Endodermal cell (in vitro differentiated cells): ENCODE results near the gene GRID1. TPM values are rescaled to one million over a fixed set of nuclear protein-coding genes. Genes with fewer than 3 reads are reported as not detected.

Source experiments
- DNase-seq: peaks from one replicate; pipeline ENCODE4 v3.0.0-alpha.2; 2017
- H3K27ac ChIP-seq: 2 replicates; pipeline ENCODE4 v1.5.1; 2013; ENCODE audit warnings: mild to moderate bottlenecking, low read depth, low read length, moderate library complexity
- H3K27me3 ChIP-seq: 2 replicates; pipeline ENCODE4 v1.6.1; 2013; ENCODE audit warnings: mild to moderate bottlenecking, low read length, moderate library complexity; ENCODE audit not compliant: insufficient read depth, control insufficient read depth, poor library complexity, severe bottlenecking
- H3K36me3 ChIP-seq: 2 replicates; pipeline ENCODE4 v1.7.0; 2013; ENCODE audit warnings: mild to moderate bottlenecking, low read length, moderate library complexity; ENCODE audit not compliant: control insufficient read depth, insufficient read depth
- H3K4me1 ChIP-seq: one replicate; pipeline ENCODE4 v1.7.0; 2013; ENCODE audit warnings: low read length; ENCODE audit not compliant: control insufficient read depth, insufficient read depth
- H3K4me3 ChIP-seq: 2 replicates; pipeline ENCODE4 v1.5.1; 2013; ENCODE audit warnings: mild to moderate bottlenecking, low read length, moderate library complexity
- H3K9ac ChIP-seq: 2 replicates; pipeline ENCODE4 v1.6.1; 2013; ENCODE audit warnings: mild to moderate bottlenecking, low read length, moderate library complexity; ENCODE audit not compliant: poor library complexity, severe bottlenecking; ENCODE audit errors: extremely low read depth
- H3K9me3 ChIP-seq: 2 replicates; pipeline ENCODE4 v1.6.1; 2013; ENCODE audit warnings: mild to moderate bottlenecking, low read length, moderate library complexity; ENCODE audit not compliant: control insufficient read depth
- H3K27ac Mint-ChIP-seq: 2 replicates; pipeline ENCODE4 v1.8.0; 2020; ENCODE audit warnings: mixed read lengths
- H3K27me3 Mint-ChIP-seq: 2 replicates; pipeline ENCODE4 v1.8.0; 2021; ENCODE audit warnings: mild to moderate bottlenecking, mixed read lengths; ENCODE audit not compliant: insufficient read depth
- H3K36me3 Mint-ChIP-seq: 2 replicates; pipeline ENCODE4 v1.8.0; 2020; ENCODE audit warnings: low read depth, mixed read lengths
- H3K4me1 Mint-ChIP-seq: 2 replicates; pipeline ENCODE4 v1.8.0; 2020; ENCODE audit warnings: mixed read lengths
- H3K4me3 Mint-ChIP-seq: 2 replicates; pipeline ENCODE4 v1.8.0; 2020; ENCODE audit warnings: mild to moderate bottlenecking, moderate library complexity, mixed read lengths
- H3K9me3 Mint-ChIP-seq: 2 replicates; pipeline ENCODE4 v1.8.0; 2020; ENCODE audit warnings: mild to moderate bottlenecking, mixed read lengths
- CTCF ChIP-seq: fragments of 200-600 bp; sonication (generic); conservative IDR thresholded peaks from 2 replicates; pipeline ENCODE4 v1.5.0; 2021; ENCODE audit warnings: antibody characterized with exemption, mild to moderate bottlenecking
- WGBS, 2 experiments: methylation state at CpG; one replicate each; pipeline versions ENCODE4 v1.1.5 to v1.1.7; 2013; ENCODE audit warnings: missing lambda C conversion rate in 2 of 2, mixed read lengths in 1 of 2; ENCODE audit not compliant: insufficient coverage in 1 of 2, insufficient read length in 1 of 2; 5-methylcytosine and 5-hydroxymethylcytosine counted together
- total RNA-seq, 2 donors: library from RNA; stranded (reverse); fragmentation: NEBNext Ultra II Directional in 1 of 2; extraction: Animal tissue kit (Norgen Biotek cat#: 25700) in 1 of 2; gene quantifications; 2 replicates in 1 of 2; 3 replicates in 1 of 2; pipeline ENCODE4 v1.2.1, GENCODE V29; 2021

GRID1 gene
- total RNA-seq, 2 donors from 2014 or later: 0.13 to 0.53 TPM

DNA sequence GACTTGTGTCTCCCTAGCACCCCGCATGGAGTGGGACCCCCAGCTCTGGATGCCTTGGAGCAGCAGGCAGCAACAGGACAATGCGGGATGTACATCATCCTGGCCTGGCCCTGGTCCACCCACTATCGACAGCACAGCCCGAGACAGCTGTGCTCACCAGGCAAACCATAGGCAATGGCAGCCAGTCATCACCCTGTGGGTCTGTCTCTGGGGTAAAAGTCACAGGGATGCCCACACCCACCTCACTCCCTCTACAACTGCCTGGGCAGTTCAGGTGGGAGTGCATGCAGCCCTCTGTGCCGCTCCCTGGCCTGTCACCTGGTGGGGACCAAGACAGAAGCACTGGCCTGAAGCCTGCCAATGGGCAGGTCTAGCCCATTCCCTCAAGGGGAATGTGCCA lies 147.8 kb downstream of the GRID1 start:
- no peak for TF ChIP-seq CTCF
- Histone ChIP-seq H3K27ac (no peak overlapping the region), H3K36me3 (no peaks in the 10 kb centered on the region), H3K27me3 (no peaks in the 10 kb centered on the region), H3K9ac (no peak overlapping the region), H3K4me3 (no peak overlapping the region), H3K4me1 (no peaks in the 10 kb centered on the region), H3K9me3 (no peaks in the 10 kb centered on the region)
- Mint-ChIP-seq H3K9me3 (no peaks in the 10 kb centered on the region), H3K4me3 (no peak overlapping the region), H3K4me1 (peaks cover 4% of the 10 kb centered on the region), H3K27me3 (no peaks in the 10 kb centered on the region), H3K36me3 (no peaks in the 10 kb centered on the region), H3K27ac (no peak overlapping the region)
- WGBS, 2 experiments: 84 to 94% methylated on average over 3 to 5 of the region's 5 CpGs
- DNase-seq: no peak

GRCh38 chr10:86218160-86218559 lies 148.4 kb downstream of the GRID1 start:
- no peaks in the 10 kb centered on the region for H3K27me3 ChIP-seq
- no peak overlapping the region for H3K4me3 Mint-ChIP-seq
- no peaks in the 10 kb centered on the region for H3K9me3 Mint-ChIP-seq
- H3K9ac ChIP-seq: no peak overlapping the region
- H3K36me3 ChIP-seq: no peaks in the 10 kb centered on the region
- peaks cover 4% of the 10 kb centered on the region for H3K4me1 Mint-ChIP-seq
- 95 to 100% methylated on average over 1 to 4 of the region's 4 CpGs for WGBS, 2 experiments
- no peak for DNase-seq
- H3K27me3 Mint-ChIP-seq: no peaks in the 10 kb centered on the region
- no peak for TF ChIP-seq CTCF
- no peaks in the 10 kb centered on the region for H3K4me1 ChIP-seq
- H3K4me3 ChIP-seq: no peak overlapping the region
- no peak overlapping the region for H3K27ac ChIP-seq
- no peaks in the 10 kb centered on the region for H3K9me3 ChIP-seq
- H3K27ac Mint-ChIP-seq: no peak overlapping the region
- H3K36me3 Mint-ChIP-seq: no peaks in the 10 kb centered on the region

DNA sequence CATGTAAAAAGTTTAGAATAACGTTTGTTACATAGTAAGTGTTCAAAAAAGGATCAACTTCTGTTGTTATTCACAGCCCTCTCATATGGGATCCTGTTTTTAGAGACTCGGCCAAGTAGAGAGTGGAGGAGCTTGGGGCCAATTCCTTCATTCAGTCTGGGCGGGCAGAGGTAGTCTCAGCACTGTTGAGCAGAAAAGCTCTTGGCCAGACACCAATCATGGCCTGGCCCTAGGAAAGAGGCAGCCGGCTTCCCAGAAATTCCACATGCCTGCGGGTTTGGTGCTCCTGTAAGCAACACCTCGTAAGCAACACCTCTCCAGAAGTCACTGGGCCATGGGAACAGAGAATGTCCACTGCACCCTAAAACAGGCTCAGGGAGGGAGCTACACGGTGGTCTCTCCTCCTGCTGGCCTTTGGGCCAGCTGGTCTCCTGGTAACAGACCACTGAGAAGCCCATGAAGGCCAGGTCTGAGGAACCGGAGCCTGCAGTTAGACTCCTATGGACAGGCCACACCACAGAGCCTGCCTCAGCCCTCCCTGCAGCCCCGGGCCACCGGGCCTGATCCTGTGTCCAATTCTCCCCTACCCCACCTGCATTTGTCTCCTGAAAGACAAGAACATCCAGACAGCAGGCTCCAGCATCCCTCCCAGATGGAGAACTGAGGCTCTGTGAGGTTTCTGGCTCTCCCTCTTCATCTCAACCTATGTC lies 149.1 kb downstream of the GRID1 start:
- Mint-ChIP-seq H3K36me3 (no peaks in the 10 kb centered on the region), H3K27me3 (no peaks in the 10 kb centered on the region), H3K27ac (no peak overlapping the region), H3K4me3 (no peak overlapping the region), H3K9me3 (no peaks in the 10 kb centered on the region), H3K4me1 (peaks cover 4% of the 10 kb centered on the region)
- DNase-seq: no peak
- WGBS, 2 experiments: 92 to 93% methylated on average over 5 to 10 of the region's 10 CpGs
- no peaks in the 10 kb centered on the region for H3K9me3 ChIP-seq
- no peak overlapping the region for H3K4me3 ChIP-seq
- H3K27ac ChIP-seq: no peak overlapping the region
- no peaks in the 10 kb centered on the region for H3K4me1 ChIP-seq
- TF ChIP-seq CTCF: no peak
- H3K27me3 ChIP-seq: no peaks in the 10 kb centered on the region
- no peak overlapping the region for H3K9ac ChIP-seq
- H3K36me3 ChIP-seq: no peaks in the 10 kb centered on the region
